Renal pelvis (tissue), 4 donors: Measurements from ENCODE around the gene HPS5. TPM values are rescaled to one million over a fixed set of nuclear protein-coding genes. Genes with fewer than 3 reads are reported as not detected.
A peak's percentile ranks its signal among the peaks of the same experiment; 100 is the strongest.
"Not testable (repeated sequence)": the region's sequence is repeated elsewhere in the genome, so short reads cannot be mapped to it uniquely, and the experiment has no call there.

Source experiments
- DNase-seq: peaks from one replicate; pipeline ENCODE4 v3.0.0-alpha.2; 2013
- polyA plus RNA-seq, 3 donors: library from polyadenylated mRNA; unstranded; fragments of 120-200 nt; gene quantifications; one replicate each; pipeline ENCODE4 v1.2.1, GENCODE V29; 2013; ENCODE audit not compliant: insufficient read length in 3 of 3

HPS5 gene
- polyA plus RNA-seq, 3 donors, result 19.9 to 26.0 (median 24.3) TPM

DNA sequence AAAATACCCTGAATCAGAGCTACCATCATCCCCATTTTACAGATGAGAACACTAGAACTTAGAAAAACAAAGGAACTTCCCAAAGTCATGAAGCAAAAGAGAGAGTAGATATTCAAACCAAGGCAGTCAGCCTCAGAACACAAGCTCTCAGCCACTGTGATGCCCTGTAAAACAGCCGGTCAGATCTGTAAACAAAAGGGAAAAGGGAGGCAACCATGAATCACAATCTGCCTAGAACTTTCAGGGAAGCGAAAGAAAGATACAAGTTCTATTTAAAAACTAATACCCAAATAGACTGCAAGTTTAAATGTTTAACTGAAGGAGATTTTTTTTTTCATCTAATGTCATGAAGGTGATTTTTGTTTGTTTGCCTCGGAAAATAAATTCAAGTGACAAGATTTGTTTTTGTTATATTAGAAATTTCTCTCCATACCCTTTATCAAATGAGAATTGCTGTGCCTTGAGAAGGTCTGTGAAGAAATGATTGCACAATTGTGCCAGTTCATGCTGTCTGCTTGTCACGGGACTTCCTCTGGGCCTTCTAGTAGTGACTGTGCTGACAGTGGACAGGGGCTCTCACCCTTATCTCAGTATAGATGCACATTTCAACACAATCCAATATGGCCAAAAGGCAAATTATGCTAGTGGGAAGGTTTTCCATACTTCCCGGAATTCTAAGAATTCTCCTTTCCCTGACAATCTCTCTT, 44.2 kb downstream of the HPS5 start:
- DNase-seq, result no peak

- DNase-seq, result no peak
These were observed 50.7 kb downstream of the HPS5 start for GRCh38 chr11:18271206-18271605.

DNA sequence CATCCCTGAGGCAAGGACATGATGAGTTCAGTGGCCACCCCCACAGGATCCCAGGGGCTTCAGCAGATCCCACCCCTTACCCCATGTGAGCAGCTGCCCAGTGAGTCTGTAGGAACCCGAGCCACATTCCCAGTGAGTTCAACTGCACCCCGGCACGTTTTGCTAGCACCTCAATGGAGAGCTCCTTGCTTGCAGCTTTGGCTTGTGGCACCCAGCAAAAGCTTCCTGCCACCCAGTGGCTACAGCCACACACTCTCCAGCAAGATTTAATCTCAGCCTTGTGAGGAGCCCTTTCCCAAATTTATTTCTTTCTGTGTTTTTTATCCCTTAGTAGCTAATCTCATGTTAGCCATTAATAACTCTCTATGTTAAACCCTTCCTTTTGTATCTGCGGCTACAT, 51.8 kb downstream of the HPS5 start:
- DNase-seq, result no peak

- DNase-seq, result not testable (repeated sequence)
These were observed 52.7 kb downstream of the HPS5 start for GRCh38 chr11:18269252-18269651.

- not testable (repeated sequence) for DNase-seq
These were observed 54.4 kb downstream of the HPS5 start for GRCh38 chr11:18267335-18268133.

DNA sequence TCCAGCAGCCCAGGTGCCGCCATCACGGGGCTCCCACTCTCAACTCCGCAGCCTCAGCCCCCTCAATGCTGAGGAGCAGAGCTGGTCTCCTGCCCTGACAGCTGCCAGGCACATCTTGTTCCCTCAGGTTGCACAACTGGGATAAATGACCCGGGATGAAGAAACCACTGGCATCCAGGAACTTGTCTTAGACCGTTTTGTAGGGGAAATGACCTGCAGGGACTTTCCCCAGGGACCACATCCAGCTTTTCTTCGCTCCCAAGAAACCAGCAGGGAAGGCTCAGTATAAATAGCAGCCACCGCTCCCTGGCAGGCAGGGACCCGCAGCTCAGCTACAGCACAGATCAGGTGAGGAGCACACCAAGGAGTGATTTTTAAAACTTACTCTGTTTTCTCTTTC, 56.0 kb downstream of the HPS5 start, which contains the start of gene SAA1:
Gene SAA1, plus strand, starts transcription at position 316 of the 400 bp plus-strand sequence. CDS start 624 bp downstream, outside the sequence.
- DNase-seq, result no peak

DNA sequence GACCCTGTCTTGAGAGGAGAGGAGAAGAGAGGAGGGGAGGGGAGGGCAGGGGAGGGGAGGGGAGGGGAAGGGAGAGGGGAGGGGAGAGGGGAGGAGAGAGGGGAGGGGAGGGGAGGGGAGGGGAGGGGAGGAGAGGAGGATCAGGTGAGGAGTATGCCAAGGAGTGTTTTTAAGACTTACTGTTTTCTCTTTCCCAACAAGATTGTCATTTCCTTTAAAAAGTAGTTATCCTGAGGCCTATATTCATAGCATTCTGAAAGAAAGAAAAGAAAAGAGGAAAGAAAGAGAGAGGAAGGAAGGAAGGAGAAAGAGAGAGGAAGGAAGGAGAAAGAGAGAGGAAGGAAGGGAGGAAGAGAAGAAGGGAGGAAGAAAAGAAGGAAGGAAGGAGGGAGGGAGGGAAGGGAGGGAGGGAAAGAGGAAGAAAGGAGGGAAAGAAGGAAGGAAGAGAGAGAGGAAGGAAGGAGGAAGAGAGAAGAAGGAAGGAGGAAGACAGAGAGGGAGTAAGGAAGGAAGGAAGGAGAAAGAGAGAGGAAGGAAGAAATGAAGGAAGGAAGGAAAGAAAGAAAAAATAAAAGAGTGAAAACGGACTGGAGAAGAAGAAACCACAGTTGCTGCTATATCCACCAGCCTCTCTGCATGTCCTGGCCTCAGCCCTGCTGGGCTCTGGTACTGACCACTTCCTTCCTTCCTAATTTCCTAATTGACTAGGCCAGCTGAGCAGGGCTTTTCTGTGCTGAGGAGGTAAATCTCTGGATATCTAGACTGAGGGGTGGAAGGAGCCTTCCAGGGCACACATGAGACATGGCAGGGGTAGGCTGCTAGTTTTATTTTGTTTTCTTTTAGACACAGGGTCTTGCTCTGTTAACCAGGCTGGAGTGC, 57.0 kb downstream of the HPS5 start:
- no peak for DNase-seq

DNA sequence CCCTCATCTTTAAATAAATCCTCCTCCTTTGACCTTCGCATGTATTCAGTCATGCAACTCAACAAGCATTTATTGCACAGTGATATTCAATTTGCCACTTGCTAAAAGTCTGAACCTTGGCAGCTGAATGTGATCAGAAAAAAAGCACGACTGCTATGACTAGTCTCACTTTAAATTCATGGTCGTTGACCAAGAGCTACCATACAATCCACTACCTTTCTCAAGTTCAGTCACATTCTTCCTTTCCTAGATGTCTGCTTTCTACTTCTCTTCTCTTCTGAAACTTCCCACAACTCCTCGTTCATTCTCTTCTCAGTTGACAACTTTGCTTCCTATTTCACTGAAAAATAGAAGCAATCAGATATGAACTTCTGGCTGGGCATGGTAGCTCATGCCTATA, 57.9 kb downstream of the HPS5 start:
- DNase-seq, result no peak

DNA sequence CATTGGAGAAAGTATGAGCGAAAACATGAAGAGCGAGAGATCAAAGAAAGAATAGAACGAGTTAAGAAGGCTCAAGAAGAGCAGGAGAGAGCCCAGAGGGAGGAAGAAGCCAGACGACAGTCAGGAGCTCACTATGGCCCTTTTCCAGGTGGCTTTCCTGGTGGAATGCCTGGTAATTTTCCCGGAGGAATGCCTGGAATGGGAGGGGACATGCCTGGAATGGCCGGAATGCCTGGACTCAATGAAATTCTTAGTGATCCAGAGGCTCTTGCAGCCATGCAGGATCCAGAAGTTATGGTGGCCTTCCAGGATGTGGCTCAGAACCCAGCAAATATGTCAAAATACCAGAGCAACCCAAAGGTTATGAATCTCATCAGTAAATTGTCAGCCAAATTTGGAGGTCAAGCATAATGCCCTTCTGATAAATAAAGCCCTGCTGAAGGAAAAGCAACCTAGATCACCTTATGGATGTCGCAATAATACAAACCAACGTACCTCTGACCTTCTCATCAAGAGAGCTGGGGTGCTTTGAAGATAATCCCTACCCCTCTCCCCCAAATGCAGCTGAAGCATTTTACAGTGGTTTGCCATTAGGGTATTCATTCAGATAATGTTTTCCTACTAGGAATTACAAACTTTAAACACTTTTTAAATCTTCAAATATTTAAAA, 59.1 kb downstream of the HPS5 start:
- not testable (repeated sequence) for DNase-seq

DNA sequence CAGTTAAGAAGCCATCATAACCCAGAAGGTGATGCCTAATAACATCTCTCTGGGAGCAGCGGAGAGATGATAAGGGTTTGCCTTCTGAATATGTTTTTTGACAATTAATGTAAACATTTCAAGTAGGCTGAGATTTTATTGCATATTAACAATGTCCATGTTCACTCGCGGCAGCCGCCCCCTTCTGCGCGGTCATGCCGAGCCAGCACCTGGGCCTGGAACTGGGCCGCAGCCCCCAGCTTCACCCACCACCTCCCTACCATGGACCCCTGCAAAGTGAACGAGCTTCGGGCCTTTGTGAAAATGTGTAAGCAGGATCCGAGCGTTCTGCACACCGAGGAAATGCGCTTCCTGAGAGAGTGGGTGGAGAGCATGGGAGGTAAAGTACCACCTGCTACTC, 60.2 kb downstream of the HPS5 start:
- no peak for DNase-seq

DNA sequence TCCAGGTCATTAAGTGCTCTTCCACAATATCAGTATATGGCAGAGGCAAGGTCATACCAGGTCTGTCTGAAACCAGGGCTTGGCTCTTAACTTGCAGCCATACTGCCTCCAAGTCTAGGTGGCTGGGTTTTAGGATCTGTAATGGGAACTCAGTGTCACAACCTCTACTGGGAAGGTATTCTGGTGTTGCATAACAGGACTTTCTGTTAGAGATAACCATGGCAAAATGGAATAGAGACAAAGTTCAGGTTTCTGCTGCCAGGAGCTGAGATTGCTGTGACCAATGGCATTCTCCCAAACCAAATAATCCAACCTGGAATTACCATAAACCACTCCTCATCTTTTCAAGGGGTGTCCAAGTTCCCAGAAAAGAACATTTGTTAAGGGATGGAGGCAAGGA, 62.7 kb downstream of the HPS5 start:
- no peak for DNase-seq

- no peak for DNase-seq
These were observed 67.1 kb downstream of the HPS5 start for GRCh38 chr11:18254781-18255361.

- DNase-seq, result no peak
These were observed 68.1 kb downstream of the HPS5 start for GRCh38 chr11:18253778-18254338.

- DNase-seq, result no peak
These were observed 68.7 kb downstream of the HPS5 start for GRCh38 chr11:18253233-18253632.

DNA sequence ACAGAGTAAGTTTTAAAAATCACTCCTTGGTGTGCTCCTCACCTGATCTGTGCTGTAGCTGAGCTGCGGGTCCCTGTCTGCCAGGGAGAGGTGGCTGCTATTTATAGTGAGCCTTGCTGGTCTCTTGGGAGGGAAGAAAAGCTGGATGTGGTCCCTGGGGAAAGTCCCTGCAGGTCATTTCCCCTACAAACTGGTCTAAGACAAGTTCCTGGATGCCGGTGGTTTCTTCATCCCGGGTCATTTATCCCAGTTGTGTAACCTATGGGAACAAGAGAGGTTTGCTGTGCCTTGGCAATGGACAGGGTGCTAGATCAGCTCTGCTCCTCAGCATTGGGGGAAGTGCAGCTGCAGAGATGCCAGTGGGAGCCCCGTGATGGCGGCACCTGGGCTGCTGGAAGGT, 73.4 kb downstream of the HPS5 start, which contains the start of gene SAA2:
Gene SAA2, minus strand, starts transcription at position 108 of the 400 bp plus-strand sequence. CDS start 657 bp downstream, outside the sequence.
- DNase-seq, result no peak

GRCh38 chr11:18247191-18247581, 74.8 kb downstream of the HPS5 start:
- DNase-seq, result not testable (repeated sequence)

GRCh38 chr11:18246379-18247190, 75.4 kb downstream of the HPS5 start:
- not testable (repeated sequence) for DNase-seq

GRCh38 chr11:18245396-18245795, 76.5 kb downstream of the HPS5 start:
- DNase-seq, result no peak

DNA sequence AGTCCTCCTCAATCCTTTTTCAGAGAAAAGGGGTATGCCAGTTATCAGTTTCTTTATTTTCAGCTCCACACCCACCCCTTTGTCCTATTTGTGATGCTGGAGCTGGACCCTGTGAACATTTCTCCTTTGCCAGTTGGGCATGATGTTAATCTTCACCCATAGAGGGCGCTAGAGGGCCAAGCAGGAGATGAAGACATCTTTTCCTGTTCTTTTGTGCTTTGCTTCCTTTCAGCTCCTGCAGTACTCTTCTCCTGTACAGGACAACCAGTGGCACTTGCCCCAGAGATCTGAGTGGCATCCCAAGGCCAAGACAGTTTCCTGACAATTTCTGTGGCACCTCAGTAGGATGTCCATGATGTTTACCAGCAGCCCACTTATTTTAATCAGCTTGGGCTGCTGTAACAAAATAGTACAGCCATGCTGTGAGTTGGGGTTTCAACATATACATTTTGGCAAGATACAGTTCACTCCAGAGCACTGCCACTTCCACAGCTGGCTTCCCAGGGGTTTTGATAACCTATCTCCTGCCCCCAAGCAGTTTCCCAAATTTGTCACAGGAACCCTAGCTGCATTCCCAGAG, 78.1 kb downstream of the HPS5 start:
- peak; percentile 33 for DNase-seq
